ENCODE measurements around the gene USP37. TPM values are rescaled to one million over a fixed set of nuclear protein-coding genes. Genes with fewer than 3 reads are reported as not detected.

The USP37 gene
- 16.2 and 19.2 TPM in 2 replicates for total RNA-seq (2014; rRNA removed; shearing (Covaris generic))

GRCh38 chr2:218568190-218569037 is at the start of gene USP37, which contains the start of gene CNOT9:
USP37 (minus strand) TSS chr2:218568351; CDS start chr2:218558653, 9,698 bp downstream.
CNOT9 (plus strand) TSS chr2:218568839; CDS start chr2:218568955, 116 bp downstream.
- Histone ChIP-seq H3K27ac (peak within 1 kb of the TSS; percentile 84), H3K4me3 (peak within 1 kb of the TSS; percentile 71), H3K4me1 (replicated peaks) (peaks cover 21% of the 10 kb centered on the region), H3K9me3 (replicated peaks) (no peaks in the 10 kb centered on the region), H3K27me3 (replicated peaks) (no peaks in the 10 kb centered on the region), H3K36me3 (peaks cover 48% of the 10 kb centered on the region)
- DNase-seq (ENCODE audit: low read depth in 1 of 2, low spot score in 2 of 2) = peak; percentile 97 to 99

GRCh38 chr2:218615868-218616315 is 47.7 kb upstream of the USP37 start:
- no peaks in the 10 kb centered on the region for H3K4me1 ChIP-seq (replicated peaks)
- DNase-seq (ENCODE audit: low read depth in 1 of 2, low spot score in 2 of 2) = no peak
- H3K9me3 ChIP-seq (replicated peaks) = no peaks in the 10 kb centered on the region
- H3K27me3 ChIP-seq (replicated peaks) = no peaks in the 10 kb centered on the region
- no peaks in the 10 kb centered on the region for H3K36me3 ChIP-seq
- no peak overlapping the region for H3K27ac ChIP-seq
- no peak overlapping the region for H3K4me3 ChIP-seq

GRCh38 chr2:218607436-218608115 is 39.4 kb upstream of the USP37 start, which contains the start of gene PLCD4:
PLCD4 (plus strand) TSS chr2:218607899; CDS start chr2:218615740, 7,841 bp downstream.
- Histone ChIP-seq H3K4me1 (replicated peaks) (peaks cover 10% of the 10 kb centered on the region), H3K36me3 (no peaks in the 10 kb centered on the region), H3K27ac (no peak within 1 kb of the TSS), H3K4me3 (no peak within 1 kb of the TSS), H3K27me3 (replicated peaks) (no peaks in the 10 kb centered on the region; the same call in 1 of the 2 replicates), H3K9me3 (replicated peaks) (no peaks in the 10 kb centered on the region; the same call in 1 of the 2 replicates)
- DNase-seq (ENCODE audit: low read depth in 1 of 2, low spot score in 2 of 2) = peak in 1 of 2 experiments; percentile 25

- DNase-seq (ENCODE audit: low read depth in 1 of 2, low spot score in 2 of 2) = no peak
- Histone ChIP-seq H3K36me3 (no peaks in the 10 kb centered on the region), H3K27ac (no peak overlapping the region), H3K27me3 (replicated peaks) (no peaks in the 10 kb centered on the region; the same call in 1 of the 2 replicates), H3K4me1 (replicated peaks) (peaks cover 10% of the 10 kb centered on the region), H3K9me3 (replicated peaks) (no peaks in the 10 kb centered on the region; the same call in 1 of the 2 replicates), H3K4me3 (no peak overlapping the region)
These were observed 37.3 kb upstream of the USP37 start for GRCh38 chr2:218605432-218605831.

- H3K9me3 ChIP-seq (replicated peaks) = no peaks in the 10 kb centered on the region
- H3K27me3 ChIP-seq (replicated peaks) = no peaks in the 10 kb centered on the region
- H3K4me1 ChIP-seq (replicated peaks) = peaks cover 10% of the 10 kb centered on the region
- H3K36me3 ChIP-seq = peaks cover 84% of the 10 kb centered on the region
- no peak overlapping the region for H3K27ac ChIP-seq
- H3K4me3 ChIP-seq = no peak overlapping the region
- DNase-seq (ENCODE audit: low read depth in 1 of 2, low spot score in 2 of 2) = no peak
These were observed 17.4 kb upstream of the USP37 start for GRCh38 chr2:218585541-218585940.

GRCh38 chr2:218583983-218584850 is 16.1 kb upstream of the USP37 start:
- Histone ChIP-seq H3K4me3 (no peak overlapping the region), H3K9me3 (replicated peaks) (no peaks in the 10 kb centered on the region), H3K27ac (no peak overlapping the region), H3K36me3 (peaks cover 80% of the 10 kb centered on the region), H3K27me3 (replicated peaks) (no peaks in the 10 kb centered on the region), H3K4me1 (replicated peaks) (peaks cover 10% of the 10 kb centered on the region)
- DNase-seq (ENCODE audit: low read depth in 1 of 2, low spot score in 2 of 2) = no peak

- H3K9me3 ChIP-seq (replicated peaks) = no peaks in the 10 kb centered on the region
- H3K27ac ChIP-seq = peak overlapping the region; percentile 29; the same call in 1 of the 2 replicates
- H3K4me3 ChIP-seq = no peak overlapping the region
- peaks cover 10% of the 10 kb centered on the region for H3K4me1 ChIP-seq (replicated peaks)
- H3K36me3 ChIP-seq = peaks cover 78% of the 10 kb centered on the region
- H3K27me3 ChIP-seq (replicated peaks) = no peaks in the 10 kb centered on the region
- no peak for DNase-seq (ENCODE audit: low read depth in 1 of 2, low spot score in 2 of 2)
These were observed 13.9 kb upstream of the USP37 start for GRCh38 chr2:218582076-218582475.

- Histone ChIP-seq H3K27ac (no peak overlapping the region), H3K36me3 (peaks cover 66% of the 10 kb centered on the region), H3K4me1 (replicated peaks) (peaks cover 10% of the 10 kb centered on the region), H3K4me3 (no peak overlapping the region), H3K27me3 (replicated peaks) (no peaks in the 10 kb centered on the region), H3K9me3 (replicated peaks) (no peaks in the 10 kb centered on the region)
- DNase-seq (ENCODE audit: low read depth in 1 of 2, low spot score in 2 of 2) = no peak
These were observed 10.2 kb upstream of the USP37 start for GRCh38 chr2:218578272-218578877.

GRCh38 chr2:218577482-218578220 is 9.5 kb upstream of the USP37 start:
- H3K27ac ChIP-seq = no peak overlapping the region
- H3K36me3 ChIP-seq = peaks cover 62% of the 10 kb centered on the region
- DNase-seq (ENCODE audit: low read depth in 1 of 2, low spot score in 2 of 2) = no peak
- no peak overlapping the region for H3K4me3 ChIP-seq
- H3K4me1 ChIP-seq (replicated peaks) = peaks cover 10% of the 10 kb centered on the region
- H3K9me3 ChIP-seq (replicated peaks) = no peaks in the 10 kb centered on the region
- H3K27me3 ChIP-seq (replicated peaks) = no peaks in the 10 kb centered on the region

GRCh38 chr2:218576854-218577253 is 8.7 kb upstream of the USP37 start:
- Histone ChIP-seq H3K27me3 (replicated peaks) (no peaks in the 10 kb centered on the region), H3K36me3 (peaks cover 63% of the 10 kb centered on the region), H3K4me3 (no peak overlapping the region), H3K4me1 (replicated peaks) (peaks cover 5% of the 10 kb centered on the region), H3K9me3 (replicated peaks) (no peaks in the 10 kb centered on the region), H3K27ac (no peak overlapping the region)
- no peak for DNase-seq (ENCODE audit: low read depth in 1 of 2, low spot score in 2 of 2)

- Histone ChIP-seq H3K4me1 (replicated peaks) (peaks cover 21% of the 10 kb centered on the region), H3K9me3 (replicated peaks) (no peaks in the 10 kb centered on the region), H3K36me3 (peaks cover 58% of the 10 kb centered on the region), H3K27ac (0 out of 2 replicates have a peak overlapping the region, but pooled peaks have one; percentile 84), H3K27me3 (replicated peaks) (no peaks in the 10 kb centered on the region), H3K4me3 (0 out of 2 replicates have a peak overlapping the region, but pooled peaks have one; percentile 71)
- no peak for DNase-seq (ENCODE audit: low read depth in 1 of 2, low spot score in 2 of 2)
These were observed 2.7 kb upstream of the USP37 start for GRCh38 chr2:218570850-218571249.

Data from SJSA1 (cell line).